Stimulated activated CD4-positive, alpha-beta T cell treated with anti-CD3 and anti-CD28 coated beads, Interleukin-4, amount 100 ng/mL, for 24 hours (primary cell): ENCODE results near the gene GGTLC3.
"Not testable (repeated sequence)": the region's sequence is repeated elsewhere in the genome, so short reads cannot be mapped to it uniquely, and the experiment has no call there.

ENCODE experiments used
- DNase-seq: peaks from one replicate; pipeline ENCODE4 v3.0.0-alpha.2; 2020

GGTLC3 gene

DNA sequence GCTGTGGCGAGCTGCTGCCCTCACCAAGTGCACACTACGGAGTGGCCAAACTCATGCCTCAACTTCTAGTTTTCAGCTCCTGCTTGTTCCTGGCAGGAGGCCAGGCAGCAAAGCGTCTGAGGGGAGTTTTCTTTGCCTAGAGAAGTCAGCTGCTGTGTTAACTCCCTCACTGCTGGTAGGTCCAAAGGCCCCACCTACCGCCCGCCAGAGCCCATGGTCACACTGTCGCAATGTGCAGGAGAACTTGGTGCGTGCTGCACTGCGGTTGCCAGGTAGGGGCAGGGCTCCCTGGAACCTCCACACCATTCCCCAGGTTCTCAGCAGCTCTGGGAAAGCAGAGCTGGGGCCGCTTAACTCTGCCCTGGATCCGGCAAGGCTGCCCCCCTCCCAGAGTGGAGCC lies 5.6 kb downstream of the GGTLC3 start:
- not testable (repeated sequence) for DNase-seq

DNA sequence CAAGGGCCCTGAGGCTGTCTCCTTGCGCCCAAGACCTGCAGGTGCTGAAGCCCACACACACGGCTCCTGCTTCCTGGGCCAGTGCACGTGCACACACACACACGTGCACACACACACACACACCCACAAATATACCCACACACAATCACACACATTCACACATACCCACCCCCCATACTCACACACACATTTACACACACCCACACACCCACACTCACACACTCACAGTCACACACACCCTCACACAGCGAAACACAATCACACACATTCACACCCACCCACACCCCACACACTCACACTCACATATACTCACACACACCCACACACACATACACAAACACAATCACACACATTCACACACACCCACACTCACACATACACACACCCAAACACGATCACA lies 6.6 kb downstream of the GGTLC3 start:
- DNase-seq, result not testable (repeated sequence)

DNA sequence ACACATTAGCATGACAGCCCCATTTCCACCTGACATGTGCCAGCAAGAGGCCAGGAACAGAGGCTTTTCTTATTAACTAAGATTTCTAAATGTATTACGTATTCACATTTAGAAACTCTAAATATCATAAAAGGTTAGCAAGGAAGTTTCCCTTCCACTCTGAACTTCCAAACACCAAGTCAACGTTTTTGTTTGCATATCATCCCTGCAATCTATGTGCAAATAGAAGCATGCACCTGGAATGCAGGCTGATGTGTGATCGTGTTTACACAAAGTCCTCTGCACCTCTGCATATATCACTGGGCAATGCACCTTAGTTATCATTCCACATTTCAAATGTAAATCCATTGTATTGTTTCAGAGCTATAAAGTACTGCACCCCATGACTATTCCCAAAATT lies 21.7 kb downstream of the GGTLC3 start:
- not testable (repeated sequence) for DNase-seq
